GM18526 (cell line): ENCODE measurements around the gene ZFAND2B.

Experiments
- POLR2A ChIP-seq: IDR thresholded peaks from 3 replicates; pipeline ENCODE4 v1.6.1; 2011; ENCODE audit not compliant: insufficient read length; ENCODE audit errors: extremely low read depth

The ZFAND2B gene

DNA sequence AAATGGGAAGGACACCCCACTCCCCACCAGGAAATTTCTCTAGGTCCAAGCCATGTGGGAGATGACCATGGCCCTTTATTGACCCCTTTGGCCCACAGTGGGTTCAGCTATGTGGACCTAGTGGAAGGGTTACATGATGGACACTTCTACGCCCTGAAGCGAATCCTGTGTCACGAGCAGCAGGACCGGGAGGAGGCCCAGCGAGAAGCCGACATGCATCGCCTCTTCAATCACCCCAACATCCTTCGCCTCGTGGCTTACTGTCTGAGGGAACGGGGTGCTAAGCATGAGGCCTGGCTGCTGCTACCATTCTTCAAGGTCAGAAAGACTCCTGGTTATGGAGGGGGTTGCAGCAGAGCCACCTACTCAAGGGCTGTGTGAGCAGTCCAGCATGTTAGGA is 40.0 kb downstream of the ZFAND2B start:
- TF ChIP-seq POLR2A, result no peak

DNA sequence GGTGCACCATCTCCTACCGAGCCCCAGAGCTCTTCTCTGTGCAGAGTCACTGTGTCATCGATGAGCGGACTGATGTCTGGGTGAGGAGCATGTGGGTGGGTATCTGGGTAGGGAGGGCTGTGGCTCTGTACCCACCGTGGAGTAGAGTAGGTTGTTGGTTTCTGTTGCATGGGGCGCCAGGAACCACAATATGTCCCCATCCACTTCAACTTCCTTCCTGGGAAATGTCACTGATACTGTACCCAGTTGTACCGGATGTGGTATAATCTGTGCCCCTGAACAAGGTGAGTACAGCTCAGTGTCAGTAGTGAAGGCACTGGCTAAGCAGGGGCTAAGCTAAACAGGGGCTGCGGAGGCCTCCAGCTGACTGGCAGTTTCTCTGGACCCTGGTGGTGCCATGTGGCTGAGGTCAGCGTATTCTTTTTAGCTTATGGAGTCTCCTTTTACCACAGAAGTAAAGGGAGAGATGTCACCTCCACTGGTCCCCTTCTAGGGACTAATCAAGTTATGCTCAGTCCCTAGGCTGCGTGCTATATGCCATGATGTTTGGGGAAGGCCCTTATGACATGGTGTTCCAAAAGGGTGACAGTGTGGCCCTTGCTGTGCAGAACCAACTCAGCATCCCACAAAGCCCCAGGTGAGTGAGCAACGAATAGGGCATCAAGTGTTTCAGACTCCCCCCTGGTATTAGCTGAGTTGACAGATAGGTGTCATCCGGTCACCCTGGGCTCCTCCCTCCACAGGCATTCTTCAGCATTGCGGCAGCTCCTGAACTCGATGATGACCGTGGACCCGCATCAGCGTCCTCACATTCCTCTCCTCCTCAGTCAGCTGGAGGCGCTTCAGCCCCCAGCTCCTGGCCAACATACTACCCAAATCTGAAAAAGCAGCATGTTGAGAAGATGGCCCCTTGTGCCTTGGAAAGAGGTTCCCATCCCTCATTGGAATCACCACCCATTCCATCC is 41.4 kb downstream of the ZFAND2B start:
- peak; percentile 24 for TF ChIP-seq POLR2A

GRCh38 chr2:219248845-219249202 is 42.2 kb downstream of the ZFAND2B start:
- no peak for TF ChIP-seq POLR2A

DNA sequence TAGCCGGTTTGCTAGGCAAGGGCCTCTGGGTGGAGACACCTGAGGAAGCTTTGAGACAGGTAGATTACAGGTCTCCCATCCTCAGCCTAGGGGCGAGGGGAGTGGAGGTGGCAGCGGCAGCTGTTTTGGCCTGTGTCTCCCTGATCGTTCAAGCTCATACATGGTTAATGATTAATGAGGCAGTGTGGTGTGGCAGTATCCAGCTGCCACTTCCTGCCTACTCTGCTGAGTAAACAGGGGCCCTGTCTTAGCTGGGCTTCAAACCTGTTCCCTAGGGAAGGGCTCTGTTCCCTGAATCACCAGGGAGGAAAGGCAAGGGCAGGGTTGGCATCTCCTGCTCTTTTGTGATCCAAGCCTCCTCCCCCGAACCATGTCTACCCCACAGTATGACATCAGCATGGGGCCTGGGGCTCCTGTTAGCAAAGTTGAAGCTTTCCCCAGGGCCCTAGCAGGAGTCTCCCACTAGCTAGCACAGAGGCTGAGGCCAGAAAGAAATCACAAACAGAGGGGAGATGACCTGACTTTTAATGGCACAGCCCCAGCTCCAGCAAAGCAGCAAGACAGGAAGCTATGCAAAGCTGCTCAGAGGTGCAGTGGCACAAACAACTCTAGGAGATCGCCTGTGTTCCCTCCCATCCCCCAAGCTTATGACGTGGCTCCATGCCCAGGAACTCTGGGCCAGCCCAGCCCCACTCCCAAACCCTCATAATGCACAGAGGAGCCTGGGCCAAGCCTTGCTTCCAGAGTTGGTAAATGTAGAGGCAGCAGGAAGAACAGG is 42.8 kb downstream of the ZFAND2B start:
- TF ChIP-seq POLR2A, result peak; percentile 58

- TF ChIP-seq POLR2A, result no peak
These were observed 43.6 kb downstream of the ZFAND2B start for GRCh38 chr2:219250049-219250781.

- TF ChIP-seq POLR2A, result no peak
These were observed 45.1 kb downstream of the ZFAND2B start for GRCh38 chr2:219251656-219252055.

- no peak for TF ChIP-seq POLR2A
These were observed 45.5 kb downstream of the ZFAND2B start for GRCh38 chr2:219252084-219252483.

GRCh38 chr2:219252570-219252899 is 46.0 kb downstream of the ZFAND2B start:
- TF ChIP-seq POLR2A, result no peak

- TF ChIP-seq POLR2A, result no peak
These were observed 46.5 kb downstream of the ZFAND2B start, which contains the start of gene TUBA4B for GRCh38 chr2:219252900-219253752. TSS of gene TUBA4B (plus strand) at chr2:219253243. CDS start at chr2:219253408, 165 bp downstream.

GRCh38 chr2:219253753-219254589 is 47.4 kb downstream of the ZFAND2B start, which contains the start of gene TUBA4A:
TSS of gene TUBA4A (minus strand) at chr2:219253918. CDS start at chr2:219253858, 60 bp downstream.
- TF ChIP-seq POLR2A, result peak; percentile 100

- TF ChIP-seq POLR2A, result no peak
These were observed 48.1 kb downstream of the ZFAND2B start for GRCh38 chr2:219254590-219255201.
